Gastrocnemius medialis (tissue), 4 donors: ENCODE results near the gene MRPS10.

Experiments
- POLR2A ChIP-seq, 2 donors: fragments of 450-650 bp; IDR thresholded peaks; one replicate each; pipeline ENCODE4 v1.6.1; 2017; ENCODE audit warnings: antibody characterized with exemption in 2 of 2, mild to moderate bottlenecking in 2 of 2, moderate library complexity in 2 of 2
- TF ChIP-seq, protein P1 (sequence below), 5 experiments: fragments of 450-650 bp in 3 of 5; fragments of 200-600 bp in 2 of 5; sonication (generic) in 2 of 5; IDR thresholded peaks in 4 of 5; conservative IDR thresholded peaks in 1 of 5; 1 replicate in 4 of 5; 2 replicates in 1 of 5; pipeline ENCODE4 v1.5.1; 2016 to 2019; ENCODE audit warnings: antibody characterized with exemption in 5 of 5, mild to moderate bottlenecking in 3 of 5, moderate library complexity in 3 of 5

DNA sequence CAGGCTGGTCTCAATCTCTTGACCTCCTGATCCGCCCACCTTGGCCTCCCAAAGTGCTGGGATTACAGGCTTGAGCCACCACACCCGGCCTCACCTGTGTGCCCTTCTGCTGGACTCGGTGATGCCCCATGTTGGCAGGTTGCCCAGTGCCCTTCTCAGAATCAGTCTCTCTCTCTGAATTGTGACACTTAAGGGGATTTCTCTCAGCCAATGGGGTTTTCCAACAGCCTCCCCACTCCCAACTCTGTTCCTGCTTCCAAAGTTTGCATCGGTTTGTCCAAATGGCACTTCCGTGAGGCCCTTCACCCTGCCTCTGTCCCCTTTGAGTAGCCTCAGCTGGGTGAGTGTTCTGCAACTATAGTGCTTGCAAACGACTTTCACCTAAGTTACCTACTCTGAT is 3.1 kb upstream of the MRPS10 start:
- TF ChIP-seq, protein P1, sequence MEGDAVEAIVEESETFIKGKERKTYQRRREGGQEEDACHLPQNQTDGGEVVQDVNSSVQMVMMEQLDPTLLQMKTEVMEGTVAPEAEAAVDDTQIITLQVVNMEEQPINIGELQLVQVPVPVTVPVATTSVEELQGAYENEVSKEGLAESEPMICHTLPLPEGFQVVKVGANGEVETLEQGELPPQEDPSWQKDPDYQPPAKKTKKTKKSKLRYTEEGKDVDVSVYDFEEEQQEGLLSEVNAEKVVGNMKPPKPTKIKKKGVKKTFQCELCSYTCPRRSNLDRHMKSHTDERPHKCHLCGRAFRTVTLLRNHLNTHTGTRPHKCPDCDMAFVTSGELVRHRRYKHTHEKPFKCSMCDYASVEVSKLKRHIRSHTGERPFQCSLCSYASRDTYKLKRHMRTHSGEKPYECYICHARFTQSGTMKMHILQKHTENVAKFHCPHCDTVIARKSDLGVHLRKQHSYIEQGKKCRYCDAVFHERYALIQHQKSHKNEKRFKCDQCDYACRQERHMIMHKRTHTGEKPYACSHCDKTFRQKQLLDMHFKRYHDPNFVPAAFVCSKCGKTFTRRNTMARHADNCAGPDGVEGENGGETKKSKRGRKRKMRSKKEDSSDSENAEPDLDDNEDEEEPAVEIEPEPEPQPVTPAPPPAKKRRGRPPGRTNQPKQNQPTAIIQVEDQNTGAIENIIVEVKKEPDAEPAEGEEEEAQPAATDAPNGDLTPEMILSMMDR (IDR thresholded peaks at IDR 0.05 in 4 of 5, conservative IDR thresholded peaks at IDR 0.05 in 1 of 5), result no peak
- TF ChIP-seq POLR2A (IDR thresholded peaks at IDR 0.05), result no peak
